OCI-LY1 (cell line): ENCODE measurements around the gene TPSD1.
"Not testable (repeated sequence)": the region's sequence is repeated elsewhere in the genome, so short reads cannot be mapped to it uniquely, and the experiment has no call there.

ENCODE experiments used
- CTCF ChIP-seq: fragments of 200-600 bp; sonication (generic), shearing (Covaris generic); IDR thresholded peaks from 2 replicates; pipeline ENCODE4 v1.5.1; 2017; ENCODE audit warnings: mild to moderate bottlenecking, antibody characterized with exemption, low read length, moderate library complexity, mixed read lengths
- EZH2 ChIP-seq: fragments of 200-600 bp; sonication (generic), shearing (Covaris generic); IDR thresholded peaks from 2 replicates; pipeline ENCODE4 v1.8.0; 2017; ENCODE audit warnings: borderline replicate concordance, mixed run types, mild to moderate bottlenecking, antibody characterized with exemption, low read length, moderate library complexity, mixed read lengths

- not testable (repeated sequence) for TF ChIP-seq CTCF, EZH2
These were observed 6.7 kb upstream of the TPSD1 start for GRCh38 chr16:1249031-1249755.
